ENCODE data around the gene PSMB10. TPM values are rescaled to one million over a fixed set of nuclear protein-coding genes. Genes with fewer than 3 reads are reported as not detected.

PSMB10 gene
- total RNA-seq, 1 donor from 2014 or later: 59.0 TPM

- no peaks in the 10 kb centered on the region for H3K36me3 Mint-ChIP-seq (ENCODE audit: unreplicated experiment)
- H3K27me3 Mint-ChIP-seq (ENCODE audit: unreplicated experiment): no peaks in the 10 kb centered on the region
- no peaks in the 10 kb centered on the region for H3K9me3 Mint-ChIP-seq (ENCODE audit: unreplicated experiment)
- peak overlapping the region; percentile 91 for H3K4me3 Mint-ChIP-seq (ENCODE audit: unreplicated experiment)
- H3K27ac Mint-ChIP-seq (ENCODE audit: unreplicated experiment): peak overlapping the region; percentile 90
- DNase-seq (ENCODE audit: extremely low spot score, unreplicated experiment): no peak
- peaks cover 33% of the 10 kb centered on the region for H3K4me1 Mint-ChIP-seq (ENCODE audit: unreplicated experiment)
- TF ChIP-seq CTCF (IDR thresholded peaks at IDR 0.05): no peak
Observed at GRCh38 chr16:67893743-67894399, 42.8 kb downstream of the PSMB10 start.

- peak; percentile 98 for DNase-seq (ENCODE audit: extremely low spot score, unreplicated experiment)
- Mint-ChIP-seq H3K27me3 (ENCODE audit: unreplicated experiment) (no peaks in the 10 kb centered on the region), H3K9me3 (ENCODE audit: unreplicated experiment) (no peaks in the 10 kb centered on the region), H3K27ac (ENCODE audit: unreplicated experiment) (peak within 1 kb of the TSS; percentile 90), H3K4me1 (ENCODE audit: unreplicated experiment) (peaks cover 33% of the 10 kb centered on the region), H3K4me3 (ENCODE audit: unreplicated experiment) (peak within 1 kb of the TSS; percentile 91), H3K36me3 (ENCODE audit: unreplicated experiment) (no peaks in the 10 kb centered on the region)
- no peak for TF ChIP-seq CTCF (IDR thresholded peaks at IDR 0.05)
Observed at GRCh38 chr16:67892899-67893742, 43.5 kb downstream of the PSMB10 start, which contains the start of gene PSKH1. Gene PSKH1, plus strand, starts transcription at chr16:67893254. Its CDS starts 15,496 bp downstream, at chr16:67908750.

GRCh38 chr16:67892375-67892774, 44.3 kb downstream of the PSMB10 start:
- Mint-ChIP-seq H3K27me3 (ENCODE audit: unreplicated experiment) (no peaks in the 10 kb centered on the region), H3K4me1 (ENCODE audit: unreplicated experiment) (peaks cover 31% of the 10 kb centered on the region), H3K4me3 (ENCODE audit: unreplicated experiment) (peak overlapping the region; percentile 81), H3K36me3 (ENCODE audit: unreplicated experiment) (peaks cover 2% of the 10 kb centered on the region), H3K27ac (ENCODE audit: unreplicated experiment) (peak overlapping the region; percentile 88), H3K9me3 (ENCODE audit: unreplicated experiment) (no peaks in the 10 kb centered on the region)
- no peak for DNase-seq (ENCODE audit: extremely low spot score, unreplicated experiment)
- no peak for TF ChIP-seq CTCF (IDR thresholded peaks at IDR 0.05)

- no peak for TF ChIP-seq CTCF (IDR thresholded peaks at IDR 0.05)
- no peak for DNase-seq (ENCODE audit: extremely low spot score, unreplicated experiment)
- H3K27me3 Mint-ChIP-seq (ENCODE audit: unreplicated experiment): no peaks in the 10 kb centered on the region
- H3K4me3 Mint-ChIP-seq (ENCODE audit: unreplicated experiment): no peak overlapping the region
- H3K27ac Mint-ChIP-seq (ENCODE audit: unreplicated experiment): no peak overlapping the region
- peaks cover 10% of the 10 kb centered on the region for H3K36me3 Mint-ChIP-seq (ENCODE audit: unreplicated experiment)
- H3K4me1 Mint-ChIP-seq (ENCODE audit: unreplicated experiment): peaks cover 17% of the 10 kb centered on the region
- H3K9me3 Mint-ChIP-seq (ENCODE audit: unreplicated experiment): no peaks in the 10 kb centered on the region
Observed at GRCh38 chr16:67888331-67888730, 48.3 kb downstream of the PSMB10 start.

- DNase-seq (ENCODE audit: extremely low spot score, unreplicated experiment): no peak
- peaks cover 9% of the 10 kb centered on the region for H3K4me1 Mint-ChIP-seq (ENCODE audit: unreplicated experiment)
- H3K36me3 Mint-ChIP-seq (ENCODE audit: unreplicated experiment): peaks cover 14% of the 10 kb centered on the region
- no peak for TF ChIP-seq CTCF (IDR thresholded peaks at IDR 0.05)
- H3K27me3 Mint-ChIP-seq (ENCODE audit: unreplicated experiment): no peaks in the 10 kb centered on the region
- no peaks in the 10 kb centered on the region for H3K9me3 Mint-ChIP-seq (ENCODE audit: unreplicated experiment)
- H3K27ac Mint-ChIP-seq (ENCODE audit: unreplicated experiment): no peak overlapping the region
- H3K4me3 Mint-ChIP-seq (ENCODE audit: unreplicated experiment): no peak overlapping the region
Observed at GRCh38 chr16:67886387-67886786, 50.3 kb downstream of the PSMB10 start.

Measured in osteocyte (in vitro differentiated cells).